CD4-positive, alpha-beta memory T cell (primary cell): ENCODE measurements around the gene ADH4. TPM values are rescaled to one million over a fixed set of nuclear protein-coding genes. Genes with fewer than 3 reads are reported as not detected.
"Not testable (repeated sequence)": the region's sequence is repeated elsewhere in the genome, so short reads cannot be mapped to it uniquely, and the experiment has no call there.

ENCODE experiments used
- CTCF ChIA-PET: fragments of 350-600 bp; sonication (Branson Sonifier 250); formaldehyde crosslinking; loops from one replicate; lab custom pipeline; 2021; ENCODE audit warnings: inconsistent platforms; ENCODE audit not compliant: partially characterized antibody; lab: Charles Lee
- POLR2A ChIA-PET: fragments of 350-600 bp; sonication (Branson Sonifier 250); formaldehyde crosslinking; loops from one replicate; lab custom pipeline; 2021; ENCODE audit not compliant: partially characterized antibody; lab: Charles Lee
- DNase-seq, 5 donors: peaks; one replicate each; pipeline versions ENCODE4 v3.0.0 to v3.0.0-alpha.2; 2020 to 2022; ENCODE audit warnings: mixed read lengths in 1 of 5
- H3K27ac ChIP-seq: one replicate; pipeline ENCODE4 v1.7.0; 2013; ENCODE audit warnings: low read depth, low read length
- H3K27me3 ChIP-seq: 2 replicates; pipeline ENCODE4 v1.7.0; 2013; ENCODE audit warnings: mild to moderate bottlenecking, low read length, moderate library complexity; ENCODE audit not compliant: insufficient read depth
- H3K36me3 ChIP-seq: 2 replicates; pipeline ENCODE4 v1.7.0; 2013; ENCODE audit warnings: mild to moderate bottlenecking, low read length, moderate library complexity; ENCODE audit not compliant: insufficient read depth
- H3K4me1 ChIP-seq: 2 replicates; pipeline ENCODE4 v1.7.0; 2013; ENCODE audit warnings: mild to moderate bottlenecking, low read length, moderate library complexity; ENCODE audit not compliant: insufficient read depth
- H3K4me3 ChIP-seq, 2 donors: one replicate each; pipeline ENCODE4 v1.7.0; 2013; ENCODE audit warnings: low read length in 2 of 2, mild to moderate bottlenecking in 1 of 2
- H3K9me3 ChIP-seq, 2 donors: one replicate each; pipeline ENCODE4 v1.7.0; 2013; ENCODE audit warnings: low read length in 2 of 2, control low read depth in 1 of 2; ENCODE audit not compliant: control insufficient read depth in 1 of 2
- H3K27ac Mint-ChIP-seq, 7 donors: one replicate each; pipeline ENCODE4 v1.8.0; 2020 to 2021; ENCODE audit warnings: mixed read lengths in 7 of 7, mild to moderate bottlenecking in 6 of 7, inconsistent platforms in 3 of 7, moderate library complexity in 3 of 7
- H3K27me3 Mint-ChIP-seq, 2 donors: one replicate each; pipeline ENCODE4 v1.8.0; 2020 to 2021; ENCODE audit warnings: mixed read lengths in 2 of 2
- H3K36me3 Mint-ChIP-seq, 2 donors: one replicate each; pipeline ENCODE4 v1.8.0; 2020 to 2021; ENCODE audit warnings: mixed read lengths in 2 of 2, inconsistent platforms in 1 of 2, mild to moderate bottlenecking in 1 of 2
- H3K4me1 Mint-ChIP-seq, 4 donors: one replicate each; pipeline ENCODE4 v1.8.0; 2020 to 2021; ENCODE audit warnings: mixed read lengths in 4 of 4, mild to moderate bottlenecking in 1 of 4
- H3K4me3 Mint-ChIP-seq, 8 donors: one replicate each; pipeline ENCODE4 v1.8.0; 2020 to 2021; ENCODE audit warnings: mixed read lengths in 8 of 8, mild to moderate bottlenecking in 7 of 8, moderate library complexity in 6 of 8, inconsistent platforms in 3 of 8
- H3K9me3 Mint-ChIP-seq, 8 donors: one replicate each; pipeline ENCODE4 v1.8.0; 2020 to 2021; ENCODE audit warnings: mixed read lengths in 8 of 8, mild to moderate bottlenecking in 5 of 8, inconsistent platforms in 3 of 8, moderate library complexity in 1 of 8
- intact Hi-C: fragments of 100-400 bp; cut with micrococcal nuclease; formaldehyde crosslinking; loops from one replicate; pipeline ENCODE4 v1.15.1; 2023
- polyA plus RNA-seq, 2 donors: library from polyadenylated mRNA; unstranded; fragments of 300-500 nt; fragmentation: Illumina TruSeq; gene quantifications; one replicate each; pipeline ENCODE4 v1.2.3, GENCODE V29; 2021
- total RNA-seq, 2 experiments: library from RNA; stranded (reverse); gene quantifications; one replicate each; pipeline ENCODE4 v1.2.3, GENCODE V29; 2021

The ADH4 gene
- total and polyA plus RNA-seq, 4 experiments from 2014 or later: not detected

DNA sequence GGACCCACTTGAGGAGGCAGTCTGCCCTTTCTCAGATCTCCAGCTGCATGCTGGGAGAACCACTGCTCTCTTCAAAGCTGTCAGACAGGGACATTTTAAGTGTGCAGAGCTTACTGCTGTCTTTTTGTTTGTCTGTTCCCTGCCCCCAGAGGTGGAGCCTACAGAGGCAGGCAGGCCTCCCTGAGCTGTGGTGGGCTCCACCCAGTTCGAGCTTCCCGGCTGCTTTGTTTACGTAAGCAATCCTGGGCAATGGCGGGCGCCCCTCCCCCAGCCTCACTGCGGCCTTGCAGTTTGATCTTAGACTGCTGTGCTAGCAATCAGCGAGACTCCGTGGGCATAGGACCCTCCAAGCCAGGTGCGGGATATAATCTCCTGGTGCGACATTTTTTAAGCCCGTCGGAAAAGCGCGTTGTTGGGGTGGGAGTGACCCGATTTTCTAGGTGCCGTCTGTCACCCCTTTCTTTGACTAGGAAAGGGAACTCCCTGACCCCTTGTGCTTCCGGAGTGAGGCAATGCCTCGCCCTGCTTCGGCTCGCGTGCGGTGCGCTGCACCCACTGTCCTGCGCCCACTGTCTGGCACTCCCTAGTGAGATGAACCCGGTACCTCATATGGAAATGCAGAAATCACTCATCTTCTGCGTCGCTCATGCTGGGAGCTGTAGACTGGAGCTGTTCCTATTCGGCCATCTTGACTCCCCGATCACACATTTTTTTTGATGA is 26.8 kb downstream of the ADH4 start:
- intact Hi-C loops, H3K36me3 Mint-ChIP-seq, H3K27ac Mint-ChIP-seq, H3K27me3 Mint-ChIP-seq, H3K4me1 ChIP-seq, H3K4me1 Mint-ChIP-seq, H3K36me3 ChIP-seq, H3K4me3 Mint-ChIP-seq, DNase-seq, H3K4me3 ChIP-seq, H3K9me3 ChIP-seq, H3K27ac ChIP-seq, H3K9me3 Mint-ChIP-seq, H3K27me3 ChIP-seq: not testable (repeated sequence)
- POLR2A ChIA-PET: interaction anchor here (1.0 kb wide), 1 partner anchor 346 kb away, joined by 3 read pairs; no protein-coding TSS in a partner anchor
- CTCF ChIA-PET: interaction anchor here (0.7 to 1.5 kb wide), 5 partner anchors 94 to 691 kb away, joined by 3 to 9 read pairs (median 5); partner anchors contain the start of gene METAP1

DNA sequence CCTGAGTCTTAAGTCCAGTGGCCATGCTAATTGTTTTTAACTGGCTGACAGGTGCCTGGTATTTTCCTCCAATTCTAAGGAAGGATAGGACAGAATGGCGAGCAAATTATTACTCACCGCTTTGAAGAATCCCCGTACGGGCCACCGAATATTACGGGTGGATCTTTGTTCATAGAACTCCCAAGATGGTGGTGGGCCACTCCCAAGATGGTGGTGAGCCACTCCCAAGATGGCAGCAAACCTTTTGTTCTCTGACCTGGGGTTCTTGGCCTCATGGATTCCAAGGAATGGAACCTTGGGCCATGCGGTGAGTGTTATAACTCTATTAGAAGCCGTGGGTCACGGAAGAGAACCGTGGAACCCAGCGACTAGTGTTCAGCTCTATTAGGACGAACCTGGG is 34.8 kb downstream of the ADH4 start:
- H3K4me3 Mint-ChIP-seq, H3K4me3 ChIP-seq, POLR2A ChIA-PET, intact Hi-C loops, H3K9me3 Mint-ChIP-seq, H3K27me3 Mint-ChIP-seq, H3K4me1 Mint-ChIP-seq, CTCF ChIA-PET, H3K36me3 Mint-ChIP-seq, H3K27me3 ChIP-seq, H3K36me3 ChIP-seq, H3K4me1 ChIP-seq, DNase-seq, H3K9me3 ChIP-seq, H3K27ac ChIP-seq: not testable (repeated sequence)
- H3K27ac Mint-ChIP-seq: peak overlapping the region in 1 of 7 donors; percentile 54

DNA sequence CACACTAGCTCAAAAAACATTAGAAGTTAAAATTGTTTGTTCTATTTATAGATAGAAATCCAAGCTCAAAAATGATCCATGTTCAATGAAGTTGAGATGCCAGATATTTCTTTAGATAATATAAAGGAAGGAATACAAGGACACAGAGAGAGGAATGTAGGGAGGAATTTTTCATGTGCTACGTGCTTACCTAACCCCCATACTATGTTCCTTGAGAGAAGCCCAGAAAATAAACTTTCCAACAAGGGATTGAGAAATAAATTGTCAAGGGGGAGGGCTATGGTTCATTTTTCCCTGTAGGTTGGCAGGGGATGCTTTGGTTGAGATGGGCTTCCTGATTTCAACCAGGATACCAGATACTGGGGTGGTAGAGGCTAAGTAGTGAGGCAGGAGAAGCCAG is 39.9 kb downstream of the ADH4 start:
- POLR2A ChIA-PET: no interaction called here
- no peaks in the 10 kb centered on the region for H3K9me3 ChIP-seq
- no peak for DNase-seq
- H3K27me3 Mint-ChIP-seq: peaks cover 0 to 3% of the 10 kb centered on the region in 2 donors
- peak overlapping the region in 1 of 7 donors; percentile 32 for H3K27ac Mint-ChIP-seq
- peaks cover 0 to 3% (median 0%) of the 10 kb centered on the region in 8 donors for H3K9me3 Mint-ChIP-seq
- H3K4me1 ChIP-seq: no peaks in the 10 kb centered on the region
- H3K27me3 ChIP-seq: no peaks in the 10 kb centered on the region
- H3K36me3 Mint-ChIP-seq: peaks cover 0 to 3% of the 10 kb centered on the region in 2 donors
- CTCF ChIA-PET: no interaction called here
- no peak overlapping the region for H3K27ac ChIP-seq
- no peak overlapping the region for H3K4me3 Mint-ChIP-seq
- H3K36me3 ChIP-seq: no peaks in the 10 kb centered on the region
- intact Hi-C loops: no loop called here
- peaks cover 0 to 4% (median 2%) of the 10 kb centered on the region in 4 donors for H3K4me1 Mint-ChIP-seq
- H3K4me3 ChIP-seq: no peak overlapping the region

DNA sequence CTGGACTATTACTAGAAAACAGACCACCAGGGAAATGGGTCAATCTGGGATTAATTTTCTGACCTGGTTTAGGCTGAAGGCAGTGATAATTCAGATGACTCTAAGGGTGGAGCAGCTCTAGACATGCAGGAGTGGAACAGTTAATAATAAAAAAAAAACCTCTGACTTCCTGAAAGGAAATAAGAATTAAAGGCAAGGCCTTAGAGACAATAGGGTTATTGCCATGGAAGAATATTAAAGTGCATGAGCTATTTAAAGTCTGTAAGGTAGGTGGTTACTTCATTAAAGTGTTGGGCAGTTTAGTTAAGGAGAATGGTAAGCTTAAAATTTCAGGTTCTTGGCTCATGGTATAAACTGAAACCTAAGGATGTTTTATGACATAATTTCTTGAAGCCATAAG is 40.9 kb downstream of the ADH4 start:
- CTCF ChIA-PET: no interaction called here
- Mint-ChIP-seq H3K27ac (no peak overlapping the region), H3K36me3 (peaks cover 0 to 3% of the 10 kb centered on the region in 2 donors), H3K27me3 (peaks cover 1 to 3% of the 10 kb centered on the region in 2 donors), H3K4me3 (no peak overlapping the region), H3K9me3 (peaks cover 0 to 3% (median 0%) of the 10 kb centered on the region in 8 donors), H3K4me1 (peaks cover 0 to 4% (median 2%) of the 10 kb centered on the region in 4 donors)
- no peak overlapping the region for H3K4me3 ChIP-seq
- POLR2A ChIA-PET: no interaction called here
- no peaks in the 10 kb centered on the region for H3K36me3 ChIP-seq
- no peaks in the 10 kb centered on the region for H3K9me3 ChIP-seq
- H3K4me1 ChIP-seq: no peaks in the 10 kb centered on the region
- intact Hi-C loops: no loop called here
- H3K27me3 ChIP-seq: no peaks in the 10 kb centered on the region
- no peak overlapping the region for H3K27ac ChIP-seq
- DNase-seq: no peak

DNA sequence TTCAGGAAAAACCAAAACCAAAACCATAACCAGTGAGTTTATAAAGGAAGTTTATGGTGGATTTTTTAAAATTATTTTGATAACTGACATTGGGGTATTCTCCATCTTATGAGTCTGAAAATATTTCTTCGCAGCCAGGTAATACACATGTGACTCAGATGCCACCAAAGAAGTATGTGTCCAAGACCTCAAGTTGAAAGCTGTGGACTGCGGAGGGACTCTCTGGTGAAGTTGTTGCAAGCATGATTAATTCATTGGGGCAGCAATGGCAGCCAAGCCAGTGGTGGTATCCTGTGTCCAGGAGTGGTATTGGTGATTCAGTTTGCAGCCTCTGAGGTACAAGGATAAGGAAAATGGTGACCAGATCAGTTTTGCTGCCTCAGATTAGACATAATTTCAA is 41.5 kb downstream of the ADH4 start:
- ChIA-PET POLR2A (no interaction called here), CTCF (no interaction called here)
- no peaks in the 10 kb centered on the region for H3K36me3 ChIP-seq
- H3K27me3 Mint-ChIP-seq: peaks cover 1 to 3% of the 10 kb centered on the region in 2 donors
- no peaks in the 10 kb centered on the region for H3K9me3 ChIP-seq
- H3K27me3 ChIP-seq: no peaks in the 10 kb centered on the region
- intact Hi-C loops: no loop called here
- peaks cover 0 to 4% (median 2%) of the 10 kb centered on the region in 4 donors for H3K4me1 Mint-ChIP-seq
- no peak overlapping the region for H3K27ac Mint-ChIP-seq
- no peaks in the 10 kb centered on the region for H3K4me1 ChIP-seq
- no peak overlapping the region for H3K4me3 ChIP-seq
- H3K36me3 Mint-ChIP-seq: peaks cover 0 to 3% of the 10 kb centered on the region in 2 donors
- peaks cover 0 to 3% (median 0%) of the 10 kb centered on the region in 8 donors for H3K9me3 Mint-ChIP-seq
- H3K4me3 Mint-ChIP-seq: no peak overlapping the region
- DNase-seq: no peak
- H3K27ac ChIP-seq: no peak overlapping the region

DNA sequence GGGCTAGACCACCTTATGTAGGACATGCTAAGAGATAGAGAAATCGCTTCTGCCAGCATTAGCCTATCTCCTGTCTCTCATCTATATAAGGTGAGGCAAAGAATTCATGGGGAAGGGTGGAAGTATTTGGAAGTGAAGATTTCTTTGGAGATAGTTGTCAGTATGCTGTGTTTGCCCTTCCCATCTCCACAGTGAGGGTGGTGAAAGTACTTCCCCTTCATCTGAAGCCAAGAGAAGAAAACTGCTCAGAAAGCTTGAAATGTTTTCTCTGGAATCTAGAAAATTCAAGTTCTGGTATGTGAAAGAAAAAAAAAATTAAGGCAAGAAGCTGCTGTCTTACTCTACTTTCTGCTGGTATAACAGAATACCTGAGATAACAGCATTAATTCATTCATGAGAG is 43.2 kb downstream of the ADH4 start:
- Mint-ChIP-seq H3K36me3 (peaks cover 0 to 7% of the 10 kb centered on the region in 2 donors), H3K27me3 (peaks cover 1 to 3% of the 10 kb centered on the region in 2 donors), H3K4me1 (peaks cover 0 to 4% (median 3%) of the 10 kb centered on the region in 4 donors), H3K27ac (no peak overlapping the region), H3K4me3 (no peak overlapping the region), H3K9me3 (peaks cover 0 to 4% (median 0%) of the 10 kb centered on the region in 8 donors)
- intact Hi-C loops: no loop called here
- Histone ChIP-seq H3K27ac (no peak overlapping the region), H3K9me3 (no peaks in the 10 kb centered on the region), H3K36me3 (no peaks in the 10 kb centered on the region), H3K27me3 (no peaks in the 10 kb centered on the region), H3K4me1 (no peaks in the 10 kb centered on the region), H3K4me3 (no peak overlapping the region)
- CTCF ChIA-PET: interaction anchor here (1.3 to 1.4 kb wide), 2 partner anchors 10 to 45 kb away, joined by 3 to 4 read pairs; no protein-coding TSS in a partner anchor
- DNase-seq: no peak
- POLR2A ChIA-PET: interaction anchor here (1.1 kb wide), 1 partner anchor 10 kb away, joined by 3 read pairs; no protein-coding TSS in a partner anchor

DNA sequence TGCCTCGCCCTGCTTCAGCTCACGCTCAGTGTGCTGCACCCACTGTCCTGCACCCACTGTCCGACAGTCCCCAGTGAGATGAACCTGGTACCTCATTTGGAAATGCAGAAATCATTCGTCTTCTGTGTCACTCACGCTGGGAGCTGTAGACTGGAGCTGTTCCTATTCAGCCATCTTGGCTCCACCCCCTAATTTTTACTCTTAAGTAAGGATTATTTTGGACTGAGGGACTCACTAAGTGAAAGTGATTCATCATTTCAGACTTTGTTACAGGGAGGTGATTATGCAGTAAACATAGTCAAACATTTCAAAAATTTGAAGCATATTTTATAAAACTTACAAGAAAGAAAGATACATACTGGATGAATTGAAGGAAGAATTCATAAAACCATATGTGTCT is 44.3 kb downstream of the ADH4 start:
- H3K9me3 Mint-ChIP-seq, H3K27ac ChIP-seq, intact Hi-C loops, H3K4me1 Mint-ChIP-seq, H3K27me3 Mint-ChIP-seq, DNase-seq, H3K4me1 ChIP-seq, H3K36me3 Mint-ChIP-seq, H3K9me3 ChIP-seq, H3K27me3 ChIP-seq, H3K36me3 ChIP-seq, H3K4me3 Mint-ChIP-seq, H3K4me3 ChIP-seq: not testable (repeated sequence)
- CTCF ChIA-PET: interaction anchor here (1.3 to 1.4 kb wide), 2 partner anchors 9 to 44 kb away, joined by 3 to 4 read pairs; no protein-coding TSS in a partner anchor
- peak overlapping the region in 1 of 7 donors; percentile 52 for H3K27ac Mint-ChIP-seq
- POLR2A ChIA-PET: interaction anchor here (1.1 kb wide), 1 partner anchor 9 kb away, joined by 3 read pairs; no protein-coding TSS in a partner anchor
